SK-N-SH (cell line): ENCODE measurements around the gene ADGRL3. TPM values are rescaled to one million over a fixed set of nuclear protein-coding genes. Genes with fewer than 3 reads are reported as not detected.

Experiments used
- CTCF ChIA-PET: fragments of 300-600, 350-600 bp; formaldehyde crosslinking; extraction: SDS; loops from one replicate; lab custom pipeline; 2021; lab: Yijun Ruan, JAX
- POLR2A ChIA-PET: fragments of 350-600 bp; sonication (Branson Sonifier 250); formaldehyde crosslinking; extraction: SDS; loops from one replicate; lab custom pipeline; 2020; ENCODE audit warnings: antibody characterized with exemption, inconsistent platforms; lab: Yijun Ruan, JAX
- DNase-seq: peaks from one replicate; pipeline ENCODE4 v3.0.0; 2012
- H2AFZ ChIP-seq: fragments of 200-600 bp; sonication (generic); 2 replicates; pipeline ENCODE4 v1.8.1; 2016; ENCODE audit warnings: antibody characterized with exemption, mild to moderate bottlenecking, low read depth
- H3F3A ChIP-seq: fragments of 200-600 bp; sonication (generic); replicated peaks from 2 replicates; pipeline ENCODE3; 2016; ENCODE audit warnings: antibody characterized with exemption, mild to moderate bottlenecking; ENCODE audit not compliant: insufficient read depth
- H3K27ac ChIP-seq, 2 experiments: fragments of 200-500 bp in 1 of 2; fragments of 200-600 bp in 1 of 2; sonication (Bioruptor generic) in 1 of 2; sonication (generic), shearing (Covaris generic) in 1 of 2; 2 replicates each; pipeline versions ENCODE4 v1.5.1 to v1.6.1; 2014 to 2016; ENCODE audit warnings: low read depth in 2 of 2, inconsistent platforms in 1 of 2, low read length in 1 of 2, mild to moderate bottlenecking in 1 of 2, mixed read lengths in 1 of 2
- H3K27me3 ChIP-seq: fragments of 200-600 bp; sonication (generic), shearing (Covaris generic); 2 replicates; pipeline ENCODE4 v1.6.1; 2016; ENCODE audit warnings: mixed run types; ENCODE audit not compliant: insufficient read depth
- H3K36me3 ChIP-seq, 2 experiments: fragments of 200-500 bp in 1 of 2; fragments of 200-600 bp in 1 of 2; sonication (Bioruptor generic) in 1 of 2; sonication (generic) in 1 of 2; replicated peaks in 1 of 2; 2 replicates each; pipeline versions ENCODE3 to v1.5.1; 2014 to 2016; ENCODE audit warnings: low read length in 1 of 2, mild to moderate bottlenecking in 1 of 2; ENCODE audit not compliant: insufficient read depth in 2 of 2, control insufficient read depth in 1 of 2
- H3K4me1 ChIP-seq, 2 experiments: fragments of 200-500 bp in 1 of 2; fragments of 200-600 bp in 1 of 2; sonication (Bioruptor generic) in 1 of 2; sonication (generic), shearing (Covaris generic) in 1 of 2; 2 replicates each; pipeline versions ENCODE4 v1.5.1 to v1.6.1; 2014 to 2016; ENCODE audit warnings: low read depth in 1 of 2, low read length in 1 of 2, mixed run types in 1 of 2; ENCODE audit not compliant: insufficient read depth in 2 of 2, control insufficient read depth in 1 of 2
- H3K4me2 ChIP-seq: fragments of 200-600 bp; sonication (generic), shearing (Covaris generic); 2 replicates; pipeline ENCODE4 v1.6.1; 2017; ENCODE audit warnings: mixed run types
- H3K4me3 ChIP-seq, 2 experiments: fragments of 200-500 bp in 1 of 2; fragments of 200-600 bp in 1 of 2; sonication (Bioruptor generic) in 1 of 2; sonication (generic), shearing (Covaris generic) in 1 of 2; 2 replicates each; pipeline versions ENCODE4 v1.5.1 to v1.8.1; 2014 to 2016; ENCODE audit warnings: low read depth in 2 of 2, inconsistent platforms in 1 of 2, low read length in 1 of 2, mild to moderate bottlenecking in 1 of 2, mixed read lengths in 1 of 2, moderate library complexity in 1 of 2
- H3K79me2 ChIP-seq: fragments of 200-600 bp; sonication (generic); 2 replicates; pipeline ENCODE4 v1.8.1; 2017; ENCODE audit warnings: mild to moderate bottlenecking; ENCODE audit not compliant: insufficient read depth
- H3K9ac ChIP-seq: fragments of 200-600 bp; sonication (generic); 2 replicates; pipeline ENCODE4 v1.6.1; 2017; ENCODE audit warnings: mixed run types
- H3K9me2 ChIP-seq: fragments of 200-600 bp; sonication (generic); 2 replicates; pipeline ENCODE4 v1.6.1; 2017; ENCODE audit warnings: mixed run types
- H3K9me3 ChIP-seq: fragments of 200-600 bp; sonication (generic); 2 replicates; pipeline ENCODE4 v1.6.1; 2017; ENCODE audit warnings: mixed run types, mild to moderate bottlenecking, moderate library complexity
- H4K20me1 ChIP-seq: fragments of 200-600 bp; sonication (generic); 2 replicates; pipeline ENCODE4 v1.6.1; 2017; ENCODE audit warnings: mild to moderate bottlenecking, mixed run types; ENCODE audit not compliant: insufficient read depth
- EP300 ChIP-seq, 2 experiments: IDR thresholded peaks; 2 replicates each; pipeline versions ENCODE4 v1.4.0 to v1.6.1; 2012; ENCODE audit warnings: borderline replicate concordance in 1 of 2, low read depth in 1 of 2, low read length in 1 of 2
- EZH2phosphoT487 ChIP-seq: fragments of 200-600 bp; sonication (generic); IDR thresholded peaks from 2 replicates; pipeline ENCODE4 v1.6.1; 2017; ENCODE audit warnings: low read depth, mixed run types, mild to moderate bottlenecking, antibody characterized with exemption, moderate library complexity, borderline replicate concordance
- FOXJ3 ChIP-seq: sonication (generic); formaldehyde crosslinking; IDR thresholded peaks from 2 replicates; pipeline ENCODE4 v1.5.1; 2020; ENCODE audit warnings: mild to moderate bottlenecking, missing genetic modification reagents
- GABPA ChIP-seq: IDR thresholded peaks from 2 replicates; pipeline ENCODE4 v1.4.0; 2012; ENCODE audit warnings: low read depth, mild to moderate bottlenecking
- GATA2 ChIP-seq: sonication (generic); formaldehyde crosslinking; IDR thresholded peaks from 2 replicates; pipeline ENCODE4 v1.5.0; 2020; ENCODE audit warnings: mild to moderate bottlenecking, missing genetic modification reagents
- JUND ChIP-seq: IDR thresholded peaks from 2 replicates; pipeline ENCODE4 v1.4.0; 2012
- MXI1 ChIP-seq: IDR thresholded peaks from 2 replicates; pipeline ENCODE4 v1.6.1; 2012; ENCODE audit warnings: mild to moderate bottlenecking, low read depth, low read length, improper control_type of control experiment
- POLR2AphosphoS5 ChIP-seq: IDR thresholded peaks from 2 replicates; pipeline ENCODE4 v1.6.1; 2012; ENCODE audit warnings: low read depth, low read length
- RCOR1 ChIP-seq: fragments of 150-350 bp; IDR thresholded peaks from 2 replicates; pipeline ENCODE4 v1.6.1; 2017; ENCODE audit warnings: antibody characterized with exemption, low read length
- RXRA ChIP-seq: IDR thresholded peaks from 2 replicates; pipeline ENCODE4 v1.4.0; 2012; ENCODE audit warnings: low read depth, mild to moderate bottlenecking, borderline replicate concordance
- TCF12 ChIP-seq: IDR thresholded peaks from 2 replicates; pipeline ENCODE4 v1.4.0; 2012
- TEAD4 ChIP-seq: IDR thresholded peaks from 2 replicates; pipeline ENCODE4 v1.4.0; 2012; ENCODE audit warnings: mild to moderate bottlenecking, borderline replicate concordance; ENCODE audit not compliant: insufficient read depth
- WGBS: methylation state at CpG from one replicate; pipeline ENCODE4 v1.1.6; 2017; ENCODE audit warnings: low lambda C conversion rate; 5-methylcytosine and 5-hydroxymethylcytosine counted together
- polyA plus RNA-seq, 3 experiments: library from polyadenylated mRNA; depleted of rRNA; stranded (reverse); fragments of >200 nt; gene quantifications; 2 replicates each; pipeline ENCODE4 v1.2.3, GENCODE V29; 2012
- TF ChIP-seq, protein P1 (sequence below): fragments of 200-600 bp; sonication (generic); IDR thresholded peaks from 2 replicates; pipeline ENCODE4 v1.6.1; 2017; ENCODE audit warnings: antibody characterized with exemption, mild to moderate bottlenecking, moderate library complexity
- TF ChIP-seq, protein P2 (sequence below): fragments of 150-350 bp; IDR thresholded peaks from 2 replicates; pipeline ENCODE4 v1.6.1; 2017; ENCODE audit warnings: antibody characterized with exemption, low read length, low read depth, borderline replicate concordance

ADGRL3 gene
- polyA plus RNA-seq, 1 of the 3 experiments (the other 2 are of a cell fraction), result 0.03 TPM

DNA sequence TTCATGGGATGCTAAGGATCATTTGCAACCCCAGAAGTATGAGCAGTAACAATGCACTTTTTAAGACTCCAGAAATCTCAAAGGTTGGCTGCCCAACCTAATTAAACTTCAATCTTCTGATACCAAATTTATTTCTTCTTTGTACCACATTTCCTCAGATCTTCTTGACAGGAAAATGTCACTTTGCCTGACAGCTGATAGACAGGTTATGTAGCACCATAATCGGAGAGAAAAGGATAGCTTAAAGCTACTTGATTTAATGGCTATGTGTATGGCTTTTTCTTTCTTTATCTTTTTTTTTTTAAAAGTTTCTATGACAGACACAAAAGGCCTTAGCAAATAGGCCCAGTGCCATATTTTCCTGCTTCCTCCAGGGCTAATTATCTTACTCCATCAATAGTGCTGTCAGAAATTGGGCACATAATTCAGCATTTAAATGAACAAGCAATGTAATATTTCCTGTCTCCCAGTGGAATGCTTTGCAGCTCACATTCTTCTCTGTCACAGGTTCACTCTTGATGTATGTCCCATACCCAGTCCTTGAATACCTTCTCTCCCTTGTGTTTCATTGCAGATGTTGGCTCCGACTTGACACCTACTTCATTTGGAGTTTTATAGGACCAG is 795.7 kb downstream of the ADGRL3 start (continued):
- TF ChIP-seq POLR2AphosphoS5, result no peak
- no peak for TF ChIP-seq GATA2
- TF ChIP-seq TEAD4, result peak; percentile 64
- TF ChIP-seq RXRA, result no peak
- peak; percentile 59 for TF ChIP-seq TCF12
- TF ChIP-seq MXI1, result no peak
- TF ChIP-seq, protein P1, sequence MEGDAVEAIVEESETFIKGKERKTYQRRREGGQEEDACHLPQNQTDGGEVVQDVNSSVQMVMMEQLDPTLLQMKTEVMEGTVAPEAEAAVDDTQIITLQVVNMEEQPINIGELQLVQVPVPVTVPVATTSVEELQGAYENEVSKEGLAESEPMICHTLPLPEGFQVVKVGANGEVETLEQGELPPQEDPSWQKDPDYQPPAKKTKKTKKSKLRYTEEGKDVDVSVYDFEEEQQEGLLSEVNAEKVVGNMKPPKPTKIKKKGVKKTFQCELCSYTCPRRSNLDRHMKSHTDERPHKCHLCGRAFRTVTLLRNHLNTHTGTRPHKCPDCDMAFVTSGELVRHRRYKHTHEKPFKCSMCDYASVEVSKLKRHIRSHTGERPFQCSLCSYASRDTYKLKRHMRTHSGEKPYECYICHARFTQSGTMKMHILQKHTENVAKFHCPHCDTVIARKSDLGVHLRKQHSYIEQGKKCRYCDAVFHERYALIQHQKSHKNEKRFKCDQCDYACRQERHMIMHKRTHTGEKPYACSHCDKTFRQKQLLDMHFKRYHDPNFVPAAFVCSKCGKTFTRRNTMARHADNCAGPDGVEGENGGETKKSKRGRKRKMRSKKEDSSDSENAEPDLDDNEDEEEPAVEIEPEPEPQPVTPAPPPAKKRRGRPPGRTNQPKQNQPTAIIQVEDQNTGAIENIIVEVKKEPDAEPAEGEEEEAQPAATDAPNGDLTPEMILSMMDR, result no peak
- no peak for TF ChIP-seq EZH2phosphoT487

DNA sequence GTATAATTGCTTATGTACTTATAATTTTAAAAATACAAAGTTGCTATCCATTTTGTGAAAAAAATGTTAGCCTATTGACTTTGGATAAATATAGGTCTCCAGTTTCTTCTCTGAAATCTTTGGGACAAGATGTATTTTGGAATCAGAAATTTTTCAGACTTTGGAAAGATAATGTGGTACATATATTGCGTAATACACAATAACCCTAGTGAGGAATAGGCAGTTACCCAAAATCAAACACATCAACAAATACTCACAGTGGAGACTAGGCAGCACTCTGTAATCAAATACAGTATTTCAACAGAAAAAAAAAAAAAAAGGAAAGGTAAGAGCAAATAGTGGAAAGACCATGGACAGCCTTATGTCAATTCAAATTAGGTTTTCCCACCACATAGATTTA is 796.8 kb downstream of the ADGRL3 start:
- TF ChIP-seq TEAD4, result no peak
- no peak for TF ChIP-seq GABPA
- no peak for TF ChIP-seq MXI1
- TF ChIP-seq RCOR1, result no peak
- Histone ChIP-seq H3F3A (no peaks in the 10 kb centered on the region), H4K20me1 (no peaks in the 10 kb centered on the region), H3K4me2 (no peak overlapping the region), H3K9me2 (no peaks in the 10 kb centered on the region), H3K4me3 (no peak overlapping the region), H3K4me1 (no peaks in the 10 kb centered on the region), H3K9me3 (no peaks in the 10 kb centered on the region), H3K9ac (no peak overlapping the region), H3K79me2 (no peaks in the 10 kb centered on the region), H2AFZ (no peak overlapping the region), H3K27ac (no peak overlapping the region), H3K27me3 (no peaks in the 10 kb centered on the region), H3K36me3 (no peaks in the 10 kb centered on the region)
- POLR2A ChIA-PET, result no interaction called here
- WGBS, result 81% methylated on average over 1 of the region's 1 CpG
- CTCF ChIA-PET, result no interaction called here
- no peak for DNase-seq

DNA sequence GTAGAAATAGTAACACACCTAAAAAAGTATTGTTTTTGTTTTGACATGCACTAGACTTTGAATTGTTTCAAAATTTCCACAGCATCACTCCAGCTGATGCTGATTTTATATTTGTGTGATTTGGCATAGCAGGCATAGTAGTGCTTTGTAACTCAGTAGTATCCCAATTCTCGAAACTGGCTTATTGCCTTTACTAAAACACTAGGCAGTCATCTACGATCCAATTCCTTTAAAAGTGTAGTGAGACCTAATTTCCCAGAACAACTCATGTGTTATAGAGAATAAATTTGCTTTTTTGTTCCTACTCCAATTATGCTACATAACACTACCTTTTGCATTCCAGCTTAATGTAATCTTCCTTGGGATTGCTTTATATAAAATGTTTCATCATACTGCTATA is 797.7 kb downstream of the ADGRL3 start:
- 67% methylated on average over 2 of the region's 2 CpGs for WGBS
- no peaks in the 10 kb centered on the region for H3K9me2 ChIP-seq
- no peak for DNase-seq
- H3K36me3 ChIP-seq, result no peaks in the 10 kb centered on the region
- H3K9ac ChIP-seq, result no peak overlapping the region
- H3K27me3 ChIP-seq, result no peaks in the 10 kb centered on the region
- CTCF ChIA-PET, result no interaction called here
- no peaks in the 10 kb centered on the region for H4K20me1 ChIP-seq
- H3K4me2 ChIP-seq, result no peak overlapping the region
- no peaks in the 10 kb centered on the region for H3K9me3 ChIP-seq
- no peaks in the 10 kb centered on the region for H3K79me2 ChIP-seq
- H3K27ac ChIP-seq, result no peak overlapping the region
- POLR2A ChIA-PET, result no interaction called here
- no peak overlapping the region for H3K4me3 ChIP-seq
- H3K4me1 ChIP-seq, result no peaks in the 10 kb centered on the region
- H3F3A ChIP-seq, result no peaks in the 10 kb centered on the region
- H2AFZ ChIP-seq, result no peak overlapping the region
- TF ChIP-seq, protein P1, result no peak
- TF ChIP-seq EP300 (IDR thresholded peaks at IDR 0.05; ENCODE audit: borderline replicate concordance in 1 of 2, low read depth in 1 of 2, low read length in 1 of 2) (no peak), JUND (no peak), FOXJ3 (CRISPR knock-in tag) (no peak)
- TF ChIP-seq, protein P2, sequence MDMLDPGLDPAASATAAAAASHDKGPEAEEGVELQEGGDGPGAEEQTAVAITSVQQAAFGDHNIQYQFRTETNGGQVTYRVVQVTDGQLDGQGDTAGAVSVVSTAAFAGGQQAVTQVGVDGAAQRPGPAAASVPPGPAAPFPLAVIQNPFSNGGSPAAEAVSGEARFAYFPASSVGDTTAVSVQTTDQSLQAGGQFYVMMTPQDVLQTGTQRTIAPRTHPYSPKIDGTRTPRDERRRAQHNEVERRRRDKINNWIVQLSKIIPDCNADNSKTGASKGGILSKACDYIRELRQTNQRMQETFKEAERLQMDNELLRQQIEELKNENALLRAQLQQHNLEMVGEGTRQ, result no peak
